Aorta (tissue), 5 donors: ENCODE results near the gene INTS12. TPM values are rescaled to one million over a fixed set of nuclear protein-coding genes. Genes with fewer than 3 reads are reported as not detected.
"Not testable (repeated sequence)": the region's sequence is repeated elsewhere in the genome, so short reads cannot be mapped to it uniquely, and the experiment has no call there.

ENCODE experiments used
- ATAC-seq: fragments of 200-7000 bp; cut with Tn5 transposase; one replicate; pipeline ENCODE4 v1.9.1; 2022; ENCODE audit warnings: moderate library complexity; ENCODE audit not compliant: low FRiP score
- DNase-seq, 2 donors: peaks; one replicate each; pipeline ENCODE4 v3.0.0-alpha.2; 2020
- H3K27ac ChIP-seq, 2 donors: one replicate each; pipeline ENCODE4 v1.5.1; 2013; ENCODE audit warnings: low read length in 2 of 2, mild to moderate bottlenecking in 2 of 2, moderate library complexity in 2 of 2, control low read depth in 1 of 2, inconsistent platforms in 1 of 2, low read depth in 1 of 2
- H3K27me3 ChIP-seq, 2 donors: one replicate each; pipeline ENCODE4 v1.6.1; 2013; ENCODE audit warnings: control low read depth in 1 of 2, low read length in 1 of 2, mild to moderate bottlenecking in 1 of 2, moderate library complexity in 1 of 2; ENCODE audit not compliant: insufficient read depth in 2 of 2, control insufficient read depth in 1 of 2
- H3K36me3 ChIP-seq, 2 donors: one replicate each; pipeline ENCODE4 v1.6.1; 2013; ENCODE audit warnings: control low read depth in 1 of 2, low read length in 1 of 2, mild to moderate bottlenecking in 1 of 2; ENCODE audit not compliant: insufficient read depth in 2 of 2, control insufficient read depth in 1 of 2
- H3K4me1 ChIP-seq, 2 donors: one replicate each; pipeline ENCODE4 v1.6.1; 2013; ENCODE audit warnings: low read length in 2 of 2, control low read depth in 1 of 2, mild to moderate bottlenecking in 1 of 2, moderate library complexity in 1 of 2; ENCODE audit not compliant: insufficient read depth in 2 of 2, control insufficient read depth in 1 of 2
- H3K4me3 ChIP-seq, 2 donors: one replicate each; pipeline ENCODE4 v1.5.1; 2013; ENCODE audit warnings: low read length in 2 of 2, control low read depth in 1 of 2, mild to moderate bottlenecking in 1 of 2
- H3K9me3 ChIP-seq: one replicate; pipeline ENCODE4 v1.6.1; 2013; ENCODE audit warnings: mild to moderate bottlenecking, low read length; ENCODE audit not compliant: control insufficient read depth
- WGBS, 2 donors: extraction: QIAGEN DNeasy Blood & Tissue Kit; methylation state at CpG; one replicate each; pipeline ENCODE4 v1.1.7; 2013; 5-methylcytosine and 5-hydroxymethylcytosine counted together
- intact Hi-C, 2 donors: fragments of 100-400 bp; cut with DNase I; formaldehyde crosslinking; loops; one replicate each; pipeline versions ENCODE4 v1.14.2 to v1.15.0; 2022
- polyA plus RNA-seq, 2 donors: library from polyadenylated mRNA; stranded (reverse); fragments of 200-250 nt; gene quantifications; one replicate each; pipeline ENCODE4 v1.2.3, GENCODE V29; 2013
- total RNA-seq, 2 donors: library from RNA; stranded (reverse); fragmentation: NEBNext Ultra II Directional; extraction: Animal tissue kit (Norgen Biotek cat#: 25700); gene quantifications; one replicate each; pipeline ENCODE4 v1.2.1, GENCODE V29; 2021
- donor health status: healthy with polysubstance abuse.
- donor health status: Bipolar disorder and iron deficiency.
- donor health status: DM: no; HTN: no; CAD: no.
- donor health status: DM: no; HTN: no; CAD: no.
- donor health status: DM: yes; HTN: yes; CAD: no.

Gene INTS12
- total and polyA plus RNA-seq, 4 donors = 12.4 to 21.4 (median 20.1) TPM

- peak; percentile 39 for ATAC-seq
- WGBS, 2 donors = 0% methylated on average over 11 of the region's 11 CpGs
- intact Hi-C loops = loop anchor here in 1 of 2 donors (2.0 kb wide), 1 partner anchor 188 kb away; no protein-coding TSS in a partner anchor
- DNase-seq = no peak
- Histone ChIP-seq H3K4me3 (peak overlapping the region; percentile 67 to 70), H3K36me3 (no peaks in the 10 kb centered on the region), H3K27ac (peak overlapping the region in 1 of 2 donors; percentile 42), H3K27me3 (no peaks in the 10 kb centered on the region), H3K4me1 (peaks cover under 1 to 3% of the 10 kb centered on the region in 2 donors), H3K9me3 (no peaks in the 10 kb centered on the region)
Measured at GRCh38 chr4:105709081-105709450, 577 bp upstream of the INTS12 start.

GRCh38 chr4:105707782-105708180, 708 bp downstream of the INTS12 start:
- Histone ChIP-seq H3K9me3 (no peaks in the 10 kb centered on the region), H3K36me3 (no peaks in the 10 kb centered on the region), H3K4me1 (peaks cover 0 to 3% of the 10 kb centered on the region in 2 donors), H3K4me3 (peak overlapping the region; percentile 72 to 82), H3K27me3 (no peaks in the 10 kb centered on the region), H3K27ac (no peak overlapping the region)
- DNase-seq = no peak
- intact Hi-C loops = loop anchor here in 1 of 2 donors (2.0 kb wide), 1 partner anchor 189 kb away; no protein-coding TSS in a partner anchor
- ATAC-seq = no peak
- WGBS, 2 donors = 23 to 25% methylated on average over 7 of the region's 7 CpGs

DNA sequence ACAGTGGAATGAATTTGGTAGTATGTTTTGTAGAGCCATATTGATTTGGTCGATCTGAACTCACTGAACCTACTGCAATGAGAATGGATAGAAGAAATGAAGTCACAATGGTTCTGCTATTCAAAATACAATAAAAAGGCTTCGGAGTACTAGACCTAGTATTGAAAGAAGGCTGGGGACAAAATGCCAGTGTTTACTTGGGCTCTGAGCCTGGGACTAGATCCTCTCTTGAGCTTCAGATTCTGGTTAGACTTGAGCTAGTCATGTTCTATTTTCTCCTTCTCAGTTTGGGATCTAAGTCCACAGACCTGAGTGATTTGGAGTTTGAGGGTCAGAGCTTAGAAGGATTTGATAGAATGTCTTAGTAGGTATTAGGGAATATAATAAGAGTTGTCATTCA, 9.9 kb downstream of the INTS12 start:
- Histone ChIP-seq H3K36me3 (no peaks in the 10 kb centered on the region), H3K27me3 (no peaks in the 10 kb centered on the region), H3K4me3 (no peak overlapping the region), H3K9me3 (no peaks in the 10 kb centered on the region), H3K27ac (no peak overlapping the region), H3K4me1 (no peaks in the 10 kb centered on the region)
- intact Hi-C loops = no loop called here
- DNase-seq = no peak
- no peak for ATAC-seq
- 82 to 85% methylated on average over 2 of the region's 2 CpGs for WGBS, 2 donors

DNA sequence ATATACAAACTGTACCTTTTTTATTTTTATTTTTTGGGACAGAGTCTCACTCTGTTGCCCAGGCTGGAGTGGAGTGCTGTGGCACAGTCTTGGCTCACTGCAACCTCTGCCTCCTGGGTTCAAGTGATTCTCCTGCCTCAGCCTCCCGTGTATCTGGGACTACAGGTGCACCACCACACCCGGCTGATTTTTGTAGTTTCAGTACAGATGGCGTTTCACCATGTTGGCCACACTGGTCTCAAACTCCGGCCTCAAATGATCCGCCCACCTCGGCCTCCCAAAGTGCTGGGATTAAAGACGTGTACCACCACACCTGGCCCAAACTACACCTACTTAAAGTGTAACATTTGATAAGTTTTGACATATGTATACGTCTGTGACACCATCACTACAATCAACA, 12.7 kb downstream of the INTS12 start:
- H3K27ac ChIP-seq, H3K4me1 ChIP-seq, DNase-seq, ATAC-seq, H3K9me3 ChIP-seq, intact Hi-C loops, H3K27me3 ChIP-seq, H3K36me3 ChIP-seq, H3K4me3 ChIP-seq: not testable (repeated sequence)
- 90 to 96% methylated on average over 8 of the region's 8 CpGs for WGBS, 2 donors

GRCh38 chr4:105694812-105695211, 13.7 kb downstream of the INTS12 start:
- H3K4me1 ChIP-seq, H3K36me3 ChIP-seq, DNase-seq, intact Hi-C loops, ATAC-seq, H3K9me3 ChIP-seq, H3K27ac ChIP-seq, H3K27me3 ChIP-seq, H3K4me3 ChIP-seq: not testable (repeated sequence)
- WGBS, 2 donors = 96 to 97% methylated on average over 5 of the region's 5 CpGs

GRCh38 chr4:105686571-105686970, 21.9 kb downstream of the INTS12 start:
- Histone ChIP-seq H3K27ac (no peak overlapping the region), H3K4me3 (no peak overlapping the region), H3K4me1 (no peaks in the 10 kb centered on the region), H3K27me3 (no peaks in the 10 kb centered on the region), H3K36me3 (peaks cover 0 to 7% of the 10 kb centered on the region in 2 donors), H3K9me3 (no peaks in the 10 kb centered on the region)
- DNase-seq (no peak), ATAC-seq (no peak)
- intact Hi-C loops = no loop called here
- WGBS, 2 donors = 90% methylated on average over 2 of the region's 2 CpGs

GRCh38 chr4:105683038-105683437, 25.5 kb downstream of the INTS12 start:
- no peaks in the 10 kb centered on the region for H3K9me3 ChIP-seq
- H3K4me1 ChIP-seq = no peaks in the 10 kb centered on the region
- H3K27me3 ChIP-seq = no peaks in the 10 kb centered on the region
- 59 to 66% methylated on average over 4 of the region's 4 CpGs for WGBS, 2 donors
- H3K4me3 ChIP-seq = no peak overlapping the region
- peaks cover 0 to 7% of the 10 kb centered on the region in 2 donors for H3K36me3 ChIP-seq
- ATAC-seq (no peak), DNase-seq (no peak)
- intact Hi-C loops = no loop called here
- H3K27ac ChIP-seq = no peak overlapping the region

- no peaks in the 10 kb centered on the region for H3K9me3 ChIP-seq
- intact Hi-C loops = no loop called here
- no peak for ATAC-seq
Measured at GRCh38 chr4:105679186-105679585, 29.3 kb downstream of the INTS12 start.

GRCh38 chr4:105677709-105678108, 30.8 kb downstream of the INTS12 start:
- Histone ChIP-seq H3K36me3 (peaks cover 0 to 2% of the 10 kb centered on the region in 2 donors), H3K27ac (no peak overlapping the region), H3K9me3 (no peaks in the 10 kb centered on the region), H3K27me3 (no peaks in the 10 kb centered on the region), H3K4me3 (no peak overlapping the region), H3K4me1 (no peaks in the 10 kb centered on the region)
- ATAC-seq = no peak
- whole genome bisulfite sequencing, 2 donors = 48 to 51% methylated on average over 2 of the region's 2 CpGs
- no peak for DNase-seq
- intact Hi-C loops = no loop called here

More at GRCh38 chr4:105679186-105679585, 29.3 kb downstream of the INTS12 start:
- no peak overlapping the region for H3K27ac ChIP-seq
- no peak overlapping the region for H3K4me3 ChIP-seq
- no peaks in the 10 kb centered on the region for H3K4me1 ChIP-seq
- no peak for DNase-seq
- 37 to 44% methylated on average over 2 of the region's 2 CpGs for WGBS, 2 donors
- no peaks in the 10 kb centered on the region for H3K27me3 ChIP-seq
- peaks cover 0 to 5% of the 10 kb centered on the region in 2 donors for H3K36me3 ChIP-seq
